DOHH2 (cell line): Measurements from ENCODE around the gene NELFCD.

ENCODE experiments used
- H3F3A ChIP-seq: fragments of 200-600 bp; sonication (generic), shearing (Covaris generic); 2 replicates; pipeline ENCODE4 v1.6.0; 2016; ENCODE audit warnings: antibody characterized with exemption, mild to moderate bottlenecking; ENCODE audit not compliant: control insufficient read depth, insufficient read depth
- H3K27ac ChIP-seq: fragments of 200-600 bp; sonication (generic); 2 replicates; pipeline ENCODE4 v1.5.1; 2014; ENCODE audit warnings: low read depth, mild to moderate bottlenecking, low read length, moderate library complexity
- H3K27me3 ChIP-seq: fragments of 200-600 bp; sonication (generic); 2 replicates; pipeline ENCODE4 v1.6.1; 2014; ENCODE audit warnings: mild to moderate bottlenecking, low read length, mixed read lengths; ENCODE audit not compliant: control insufficient read depth
- H3K36me3 ChIP-seq: fragments of 200-600 bp; sonication (generic); 2 replicates; pipeline ENCODE4 v1.6.1; 2014; ENCODE audit warnings: mild to moderate bottlenecking, low read length, moderate library complexity, mixed read lengths; ENCODE audit not compliant: control insufficient read depth
- H3K4me1 ChIP-seq: fragments of 200-600 bp; sonication (generic); 2 replicates; pipeline ENCODE4 v1.6.1; 2014; ENCODE audit warnings: mild to moderate bottlenecking, low read length, mixed read lengths; ENCODE audit not compliant: control insufficient read depth
- H3K4me2 ChIP-seq: fragments of 200-600 bp; sonication (generic); 2 replicates; pipeline ENCODE4 v1.6.0; 2014; ENCODE audit warnings: mild to moderate bottlenecking, low read length, moderate library complexity
- H3K4me3 ChIP-seq: fragments of 200-600 bp; sonication (generic); 2 replicates; pipeline ENCODE4 v1.5.1; 2014; ENCODE audit warnings: mild to moderate bottlenecking, low read length, mixed read lengths
- H3K79me2 ChIP-seq: fragments of 200-600 bp; sonication (generic); 2 replicates; pipeline ENCODE4 v1.6.1; 2014; ENCODE audit warnings: mild to moderate bottlenecking, low read length, mixed read lengths; ENCODE audit not compliant: control insufficient read depth
- H3K9me2 ChIP-seq: fragments of 200-600 bp; sonication (generic); replicated peaks from 2 replicates; pipeline ENCODE4 v1.6.1; 2014; ENCODE audit warnings: mild to moderate bottlenecking, low read length, mixed read lengths; ENCODE audit not compliant: control insufficient read depth
- H3K9me3 ChIP-seq: fragments of 200-600 bp; sonication (generic); 2 replicates; pipeline ENCODE4 v1.6.1; 2014; ENCODE audit warnings: antibody characterized with exemption, low read length, mixed read lengths; ENCODE audit not compliant: control insufficient read depth, insufficient read depth
- H4K20me1 ChIP-seq: fragments of 200-600 bp; sonication (generic); 2 replicates; pipeline ENCODE4 v1.6.0; 2014; ENCODE audit warnings: low read depth, mild to moderate bottlenecking, antibody characterized with exemption, low read length, moderate library complexity; ENCODE audit not compliant: control insufficient read depth, insufficient read depth
- EZH2phosphoT487 ChIP-seq: fragments of 200-600 bp; sonication (generic); IDR thresholded peaks from 2 replicates; pipeline ENCODE4 v1.6.1; 2017; ENCODE audit warnings: borderline replicate concordance, mild to moderate bottlenecking, antibody characterized with exemption, low read length, moderate library complexity, mixed read lengths
- TF ChIP-seq, protein P1 (sequence below): fragments of 200-600 bp; sonication (generic); IDR thresholded peaks from one replicate; pipeline ENCODE4 v1.5.1; 2014; ENCODE audit warnings: antibody characterized with exemption, mild to moderate bottlenecking, low read depth, low read length; ENCODE audit not compliant: poor library complexity, severe bottlenecking

NELFCD gene

GRCh38 chr20:58973866-58974265 is 7.2 kb upstream of the NELFCD start:
- H3K27ac ChIP-seq: no peak overlapping the region
- H3K4me2 ChIP-seq: peak overlapping the region; percentile 28
- H3K4me3 ChIP-seq: peak overlapping the region; percentile 20; the same call in 1 of the 2 replicates
- no peaks in the 10 kb centered on the region for H3K36me3 ChIP-seq
- peaks cover 8% of the 10 kb centered on the region; the same call in 1 of the 2 replicates for H3F3A ChIP-seq
- TF ChIP-seq EZH2phosphoT487: no peak
- TF ChIP-seq, protein P1, sequence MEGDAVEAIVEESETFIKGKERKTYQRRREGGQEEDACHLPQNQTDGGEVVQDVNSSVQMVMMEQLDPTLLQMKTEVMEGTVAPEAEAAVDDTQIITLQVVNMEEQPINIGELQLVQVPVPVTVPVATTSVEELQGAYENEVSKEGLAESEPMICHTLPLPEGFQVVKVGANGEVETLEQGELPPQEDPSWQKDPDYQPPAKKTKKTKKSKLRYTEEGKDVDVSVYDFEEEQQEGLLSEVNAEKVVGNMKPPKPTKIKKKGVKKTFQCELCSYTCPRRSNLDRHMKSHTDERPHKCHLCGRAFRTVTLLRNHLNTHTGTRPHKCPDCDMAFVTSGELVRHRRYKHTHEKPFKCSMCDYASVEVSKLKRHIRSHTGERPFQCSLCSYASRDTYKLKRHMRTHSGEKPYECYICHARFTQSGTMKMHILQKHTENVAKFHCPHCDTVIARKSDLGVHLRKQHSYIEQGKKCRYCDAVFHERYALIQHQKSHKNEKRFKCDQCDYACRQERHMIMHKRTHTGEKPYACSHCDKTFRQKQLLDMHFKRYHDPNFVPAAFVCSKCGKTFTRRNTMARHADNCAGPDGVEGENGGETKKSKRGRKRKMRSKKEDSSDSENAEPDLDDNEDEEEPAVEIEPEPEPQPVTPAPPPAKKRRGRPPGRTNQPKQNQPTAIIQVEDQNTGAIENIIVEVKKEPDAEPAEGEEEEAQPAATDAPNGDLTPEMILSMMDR: no peak
- H3K4me1 ChIP-seq: peaks cover 30% of the 10 kb centered on the region
- H3K9me2 ChIP-seq: no peaks in the 10 kb centered on the region
- peaks cover 9% of the 10 kb centered on the region; the same call in 1 of the 2 replicates for H3K9me3 ChIP-seq
- no peaks in the 10 kb centered on the region for H4K20me1 ChIP-seq
- H3K79me2 ChIP-seq: no peaks in the 10 kb centered on the region
- no peaks in the 10 kb centered on the region for H3K27me3 ChIP-seq

- Histone ChIP-seq H3K36me3 (no peaks in the 10 kb centered on the region), H3K79me2 (no peaks in the 10 kb centered on the region), H3K9me2 (no peaks in the 10 kb centered on the region), H4K20me1 (no peaks in the 10 kb centered on the region), H3K4me2 (no peak overlapping the region), H3K4me1 (peaks cover 26% of the 10 kb centered on the region), H3K9me3 (no peaks in the 10 kb centered on the region), H3K4me3 (no peak overlapping the region), H3F3A (peaks cover 5% of the 10 kb centered on the region; the same call in 1 of the 2 replicates), H3K27me3 (no peaks in the 10 kb centered on the region), H3K27ac (no peak overlapping the region)
- TF ChIP-seq, protein P1: no peak
- no peak for TF ChIP-seq EZH2phosphoT487
Measured at GRCh38 chr20:58975353-58975752, 5.7 kb upstream of the NELFCD start.

DNA sequence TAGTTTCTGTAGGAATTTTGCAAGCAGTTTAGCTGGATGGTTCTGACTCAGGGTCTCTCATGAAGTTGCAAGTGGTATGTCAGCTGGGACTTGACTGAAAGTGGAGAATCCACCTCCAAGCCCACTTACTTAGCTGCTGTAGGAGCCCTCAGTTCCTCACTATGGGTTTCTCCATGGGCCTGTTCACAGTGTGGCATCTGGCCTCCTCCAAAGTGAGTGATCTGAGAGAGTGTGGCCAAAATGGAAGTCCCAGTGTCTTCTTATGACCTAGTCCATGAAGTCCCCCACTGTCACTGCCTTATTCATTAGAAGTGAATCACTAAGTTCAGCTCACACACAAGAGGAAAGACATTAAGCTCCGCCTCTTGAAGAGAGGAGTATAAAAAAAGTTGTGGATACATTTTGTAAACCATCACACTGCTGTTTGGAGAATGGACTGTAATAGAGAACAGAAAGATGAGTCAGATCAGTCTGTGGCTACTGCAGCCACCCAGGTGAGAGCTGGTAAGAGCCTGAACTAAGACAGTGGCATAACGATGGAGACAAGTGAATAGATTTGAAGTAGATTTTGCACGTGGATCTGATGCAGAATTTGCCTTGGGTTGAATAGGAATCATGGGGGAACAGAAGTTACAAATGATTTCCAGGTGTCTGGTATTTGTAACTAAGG is 4.9 kb upstream of the NELFCD start:
- H3K4me1 ChIP-seq: peaks cover 26% of the 10 kb centered on the region
- H3K27ac ChIP-seq: no peak overlapping the region
- no peaks in the 10 kb centered on the region for H3K27me3 ChIP-seq
- no peak overlapping the region for H3K4me3 ChIP-seq
- peaks cover 5% of the 10 kb centered on the region; the same call in 1 of the 2 replicates for H3F3A ChIP-seq
- H4K20me1 ChIP-seq: no peaks in the 10 kb centered on the region
- H3K9me2 ChIP-seq: no peaks in the 10 kb centered on the region
- no peaks in the 10 kb centered on the region for H3K79me2 ChIP-seq
- H3K36me3 ChIP-seq: no peaks in the 10 kb centered on the region
- no peak overlapping the region for H3K4me2 ChIP-seq
- TF ChIP-seq EZH2phosphoT487: no peak
- TF ChIP-seq, protein P1: no peak
- H3K9me3 ChIP-seq: no peaks in the 10 kb centered on the region
